Esophagus muscularis mucosa (tissue), 4 donors: ENCODE data around the gene CCDC63. TPM values are rescaled to one million over a fixed set of nuclear protein-coding genes. Genes with fewer than 3 reads are reported as not detected.
"Not testable (repeated sequence)": the region's sequence is repeated elsewhere in the genome, so short reads cannot be mapped to it uniquely, and the experiment has no call there.

Experiments used
- DNase-seq: peaks from one replicate; pipeline ENCODE4 v3.0.0-alpha.2; 2017; ENCODE audit errors: extremely low spot score
- H3K27ac ChIP-seq, 4 donors: fragments of 200-600 bp; sonication (generic); replicated peaks in 1 of 4; 1 replicate in 3 of 4; 2 replicates in 1 of 4; pipeline ENCODE4 v1.5.1; 2016 to 2019; ENCODE audit warnings: mild to moderate bottlenecking in 1 of 4
- H3K27me3 ChIP-seq, 4 donors: fragments of 200-600 bp; sonication (generic); one replicate each; pipeline versions ENCODE4 v1.5.1 to v1.6.0; 2016 to 2019
- H3K36me3 ChIP-seq, 4 donors: fragments of 200-600 bp; sonication (generic); one replicate each; pipeline ENCODE4 v1.5.1; 2016 to 2019
- H3K4me1 ChIP-seq, 4 donors: fragments of 200-600 bp; sonication (generic); one replicate each; pipeline ENCODE4 v1.5.1; 2016 to 2019
- H3K4me3 ChIP-seq, 4 donors: fragments of 200-600 bp; sonication (generic); 1 replicate in 2 of 4; 2 replicates in 2 of 4; pipeline ENCODE4 v1.5.1; 2016 to 2019; ENCODE audit warnings: mild to moderate bottlenecking in 4 of 4, moderate library complexity in 1 of 4
- H3K9me3 ChIP-seq, 4 donors: fragments of 200-600 bp; sonication (generic); 1 replicate in 3 of 4; 2 replicates in 1 of 4; pipeline ENCODE4 v1.5.1; 2016 to 2019
- EP300 ChIP-seq: sonication (generic); formaldehyde crosslinking; IDR thresholded peaks from one replicate; pipeline ENCODE4 v1.6.1; 2017; ENCODE audit warnings: antibody characterized with exemption
- POLR2A ChIP-seq: fragments of 450-650 bp; IDR thresholded peaks from one replicate; pipeline ENCODE4 v1.6.1; 2017; ENCODE audit warnings: antibody characterized with exemption, moderate library complexity, mild to moderate bottlenecking, low read depth
- POLR2AphosphoS5 ChIP-seq, 2 donors: sonication (generic); formaldehyde crosslinking; IDR thresholded peaks; one replicate each; pipeline ENCODE4 v1.6.1; 2017; ENCODE audit warnings: antibody characterized with exemption in 2 of 2
- WGBS: methylation state at CpG from one replicate; pipeline ENCODE4 v1.1.5; 2018; 5-methylcytosine and 5-hydroxymethylcytosine counted together
- intact Hi-C: fragments of 100-400 bp; cut with DNase I; formaldehyde crosslinking; loops from one replicate; pipeline ENCODE4 v1.15.1; 2023
- total RNA-seq, 4 donors: library from RNA; depleted of rRNA; stranded (reverse); fragments of >200 nt; gene quantifications; one replicate each; pipeline versions ENCODE4 v1.1.0 to v1.2.1, GENCODE V29; 2016
- TF ChIP-seq, protein P1 (sequence below), 3 experiments: fragments of 200-600 bp in 2 of 3; fragments of 450-650 bp in 1 of 3; sonication (generic) in 2 of 3; IDR thresholded peaks; one replicate each; pipeline ENCODE4 v1.5.1; 2017 to 2019; ENCODE audit warnings: antibody characterized with exemption in 3 of 3, mild to moderate bottlenecking in 2 of 3, moderate library complexity in 1 of 3

The CCDC63 gene
- total RNA-seq, 4 donors from 2014 or later, result not detected

DNA sequence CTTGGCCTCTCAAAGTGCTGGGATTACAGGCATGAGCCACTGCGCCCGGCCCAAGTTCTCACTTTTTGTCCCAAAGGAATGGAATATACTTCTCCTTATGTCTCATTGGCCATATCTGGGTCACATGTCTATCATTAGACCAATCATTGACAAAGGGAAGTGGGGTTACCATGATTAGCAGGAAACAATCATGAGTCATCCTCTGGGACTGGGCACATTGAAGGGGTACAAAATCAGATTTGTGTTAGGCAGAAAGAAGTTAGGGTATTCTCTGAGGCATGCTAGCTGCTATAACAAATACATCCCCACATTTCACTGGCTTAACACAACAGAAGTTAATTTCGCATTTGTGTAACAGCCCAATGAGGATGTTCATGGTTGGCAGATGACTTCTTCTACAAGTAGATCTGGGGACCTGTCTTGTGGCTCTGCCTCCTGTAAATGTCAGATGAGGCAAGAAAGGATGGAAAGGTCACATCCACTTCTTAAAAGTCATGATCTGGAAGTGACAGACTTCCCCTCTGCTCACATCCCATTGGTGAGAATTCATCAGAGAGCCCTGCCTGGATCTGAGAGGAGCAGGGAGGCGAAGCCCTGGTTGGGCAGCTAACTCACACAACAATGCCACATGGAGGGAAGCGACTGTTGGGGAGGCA is 3.1 kb downstream of the CCDC63 start:
- DNase-seq, result no peak
- H3K36me3 ChIP-seq, result no peaks in the 10 kb centered on the region
- no peak overlapping the region for H3K27ac ChIP-seq
- no peaks in the 10 kb centered on the region for H3K9me3 ChIP-seq
- intact Hi-C loops, result loop anchor here (5.0 to 10.0 kb wide), 2 partner anchors 32 to 225 kb away; no protein-coding TSS in a partner anchor
- H3K4me3 ChIP-seq, result no peak overlapping the region
- peaks cover 0 to 6% (median 0%) of the 10 kb centered on the region in 4 donors for H3K27me3 ChIP-seq
- WGBS, result 97% methylated on average over 5 of the region's 5 CpGs
- TF ChIP-seq POLR2AphosphoS5 (IDR thresholded peaks at IDR 0.05) (no peak), EP300 (no peak), POLR2A (no peak)
- TF ChIP-seq, protein P1, sequence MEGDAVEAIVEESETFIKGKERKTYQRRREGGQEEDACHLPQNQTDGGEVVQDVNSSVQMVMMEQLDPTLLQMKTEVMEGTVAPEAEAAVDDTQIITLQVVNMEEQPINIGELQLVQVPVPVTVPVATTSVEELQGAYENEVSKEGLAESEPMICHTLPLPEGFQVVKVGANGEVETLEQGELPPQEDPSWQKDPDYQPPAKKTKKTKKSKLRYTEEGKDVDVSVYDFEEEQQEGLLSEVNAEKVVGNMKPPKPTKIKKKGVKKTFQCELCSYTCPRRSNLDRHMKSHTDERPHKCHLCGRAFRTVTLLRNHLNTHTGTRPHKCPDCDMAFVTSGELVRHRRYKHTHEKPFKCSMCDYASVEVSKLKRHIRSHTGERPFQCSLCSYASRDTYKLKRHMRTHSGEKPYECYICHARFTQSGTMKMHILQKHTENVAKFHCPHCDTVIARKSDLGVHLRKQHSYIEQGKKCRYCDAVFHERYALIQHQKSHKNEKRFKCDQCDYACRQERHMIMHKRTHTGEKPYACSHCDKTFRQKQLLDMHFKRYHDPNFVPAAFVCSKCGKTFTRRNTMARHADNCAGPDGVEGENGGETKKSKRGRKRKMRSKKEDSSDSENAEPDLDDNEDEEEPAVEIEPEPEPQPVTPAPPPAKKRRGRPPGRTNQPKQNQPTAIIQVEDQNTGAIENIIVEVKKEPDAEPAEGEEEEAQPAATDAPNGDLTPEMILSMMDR (IDR thresholded peaks at IDR 0.05), result no peak
- peaks cover 4 to 19% (median 16%) of the 10 kb centered on the region in 4 donors for H3K4me1 ChIP-seq

DNA sequence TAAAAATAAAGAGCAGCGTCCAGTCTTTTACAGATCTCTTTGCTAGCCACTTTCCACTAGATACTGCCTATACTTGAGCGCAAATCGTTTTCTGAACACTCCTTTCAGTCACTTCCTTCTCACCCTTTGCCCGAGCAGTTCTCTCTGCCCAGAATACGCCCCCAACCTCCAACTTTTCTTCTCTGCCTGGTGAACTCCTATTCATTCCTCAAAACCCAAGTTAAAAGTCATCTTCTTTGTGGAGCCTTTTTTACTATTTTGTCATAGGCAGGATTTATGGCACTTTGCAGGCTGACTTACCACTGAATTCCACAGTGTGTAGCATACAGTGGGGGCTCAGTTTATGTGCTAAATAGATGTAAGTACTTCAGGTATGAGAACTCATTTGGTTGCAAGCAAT is 4.0 kb downstream of the CCDC63 start:
- WGBS, result 72% methylated on average over 5 of the region's 5 CpGs
- no peaks in the 10 kb centered on the region for H3K9me3 ChIP-seq

DNA sequence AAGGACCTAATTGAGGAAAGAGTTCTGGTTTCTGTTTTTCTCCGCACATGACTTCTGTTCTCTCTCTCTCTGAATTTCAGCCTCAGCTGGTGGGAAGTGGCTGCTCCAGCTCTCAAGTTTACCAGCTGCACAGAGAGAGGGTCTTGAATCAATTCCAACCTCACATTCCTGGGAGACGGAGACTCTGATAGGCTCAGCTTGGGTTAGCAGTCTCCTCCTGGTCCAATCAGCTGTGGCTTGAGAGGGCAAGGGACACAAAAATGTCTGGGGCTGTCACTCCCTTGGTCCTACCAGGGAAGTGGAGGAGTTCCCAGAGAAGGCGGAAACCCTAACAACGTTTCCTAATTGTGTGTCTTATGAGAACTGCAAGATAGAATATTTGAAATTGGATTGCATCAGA is 7.0 kb downstream of the CCDC63 start:
- no peak for TF ChIP-seq EP300
- no peak for TF ChIP-seq POLR2AphosphoS5 (IDR thresholded peaks at IDR 0.05)
- TF ChIP-seq POLR2A, result no peak
- TF ChIP-seq, protein P1 (IDR thresholded peaks at IDR 0.05), result no peak
- DNase-seq, result no peak
- Histone ChIP-seq H3K27me3 (peaks cover 0 to 6% (median 0%) of the 10 kb centered on the region in 4 donors), H3K9me3 (no peaks in the 10 kb centered on the region), H3K36me3 (no peaks in the 10 kb centered on the region), H3K27ac (no peak overlapping the region), H3K4me1 (no peaks in the 10 kb centered on the region), H3K4me3 (no peak overlapping the region)
- 68% methylated on average over 4 of the region's 4 CpGs for WGBS
- intact Hi-C loops, result no loop called here

More for the DNA sequence above, 4.0 kb downstream of the CCDC63 start:
- Histone ChIP-seq H3K4me3 (no peak overlapping the region), H3K27ac (no peak overlapping the region), H3K4me1 (peaks cover 0 to 10% (median 8%) of the 10 kb centered on the region in 4 donors), H3K36me3 (no peaks in the 10 kb centered on the region), H3K27me3 (peaks cover 0 to 6% (median 0%) of the 10 kb centered on the region in 4 donors)
- DNase-seq, result no peak
- intact Hi-C loops, result no loop called here
- TF ChIP-seq EP300 (no peak), POLR2A (no peak), POLR2AphosphoS5 (IDR thresholded peaks at IDR 0.05) (no peak)
- TF ChIP-seq, protein P1 (IDR thresholded peaks at IDR 0.05), result no peak

DNA sequence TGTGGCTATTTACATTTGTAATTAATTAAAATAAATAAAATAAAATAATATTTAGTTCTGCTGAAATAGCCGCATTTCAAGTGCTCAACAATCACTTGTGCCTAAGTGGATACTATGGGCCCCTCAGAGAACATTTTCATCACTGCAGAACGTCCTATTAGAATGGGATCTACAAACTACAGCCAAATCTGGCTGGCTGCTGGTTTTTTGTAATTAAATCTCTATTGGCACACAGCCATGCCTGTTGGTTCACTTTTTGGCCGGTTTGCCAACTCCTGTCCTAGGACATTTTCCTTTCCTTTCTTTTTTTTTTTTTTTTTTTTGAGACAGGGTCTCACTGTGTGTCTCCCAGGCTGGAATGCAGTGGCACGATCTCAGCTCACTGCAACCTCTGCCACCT is 9.8 kb downstream of the CCDC63 start:
- no peaks in the 10 kb centered on the region for H3K36me3 ChIP-seq
- WGBS, result 75% methylated on average over 4 of the region's 4 CpGs
- TF ChIP-seq, protein P1 (IDR thresholded peaks at IDR 0.05), result no peak
- no peak for TF ChIP-seq POLR2AphosphoS5 (IDR thresholded peaks at IDR 0.05)
- TF ChIP-seq POLR2A, result no peak
- no peak for TF ChIP-seq EP300
- intact Hi-C loops, result no loop called here
- H3K27ac ChIP-seq, result no peak overlapping the region
- H3K27me3 ChIP-seq, result peaks cover 0 to 6% (median 0%) of the 10 kb centered on the region in 4 donors
- DNase-seq, result no peak
- no peak overlapping the region for H3K4me3 ChIP-seq
- H3K9me3 ChIP-seq, result no peaks in the 10 kb centered on the region
- H3K4me1 ChIP-seq, result no peaks in the 10 kb centered on the region

DNA sequence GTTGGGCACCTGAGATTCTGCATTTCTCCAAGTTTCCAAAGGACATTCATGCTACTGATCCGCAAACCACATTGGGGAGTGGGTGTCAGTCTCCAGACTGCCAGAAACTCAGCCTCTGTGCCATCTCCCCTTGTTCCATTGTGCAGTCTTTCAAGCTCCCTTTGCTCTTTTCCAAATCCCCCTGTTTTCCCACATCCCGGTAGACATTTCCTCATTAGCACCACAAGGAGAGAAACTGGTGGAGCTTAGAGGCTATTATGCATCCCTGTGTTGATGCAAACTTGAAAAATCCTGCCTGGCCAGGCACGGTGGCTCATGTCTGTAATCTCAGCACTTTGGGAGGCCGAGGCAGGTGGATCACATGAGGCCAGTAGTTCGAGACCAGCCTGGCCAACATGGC is 10.7 kb downstream of the CCDC63 start:
- H3K27me3 ChIP-seq, result peaks cover 0 to under 1% (median 0%) of the 10 kb centered on the region in 4 donors
- no peak overlapping the region for H3K27ac ChIP-seq
- intact Hi-C loops, result no loop called here
- no peaks in the 10 kb centered on the region for H3K9me3 ChIP-seq
- no peaks in the 10 kb centered on the region for H3K4me1 ChIP-seq
- no peaks in the 10 kb centered on the region for H3K36me3 ChIP-seq
- no peak overlapping the region for H3K4me3 ChIP-seq
- no peak for DNase-seq
- TF ChIP-seq POLR2A (no peak), POLR2AphosphoS5 (IDR thresholded peaks at IDR 0.05) (no peak), EP300 (no peak)
- TF ChIP-seq, protein P1 (IDR thresholded peaks at IDR 0.05), result no peak
- 88% methylated on average over 2 of the region's 5 CpGs for whole genome bisulfite sequencing

DNA sequence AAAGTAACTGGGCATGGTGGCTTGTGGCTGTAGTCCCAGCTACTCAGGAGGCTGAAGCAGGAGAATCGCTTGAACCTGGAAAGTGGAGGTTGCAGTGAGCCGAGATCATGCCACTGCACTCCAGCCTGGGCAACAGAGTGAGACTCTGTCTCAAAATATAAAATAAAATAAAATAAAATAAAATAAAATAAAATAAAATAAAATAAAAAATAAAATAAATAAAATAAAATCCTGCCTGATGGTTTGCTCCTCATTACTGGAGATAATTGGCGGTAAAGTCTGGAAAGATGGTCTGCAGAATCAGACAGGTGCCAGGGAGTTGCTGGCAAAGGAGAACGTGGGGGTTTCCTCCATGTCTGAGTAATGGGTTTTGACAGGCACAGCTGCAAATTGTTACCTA is 11.2 kb downstream of the CCDC63 start:
- H3K27me3 ChIP-seq, H3K36me3 ChIP-seq, H3K4me1 ChIP-seq, intact Hi-C loops, H3K4me3 ChIP-seq, H3K9me3 ChIP-seq, H3K27ac ChIP-seq, DNase-seq: not testable (repeated sequence)
- WGBS, result 90% methylated on average over 4 of the region's 4 CpGs
